ENCODE data around the gene DPP6.

Gene DPP6

DNA sequence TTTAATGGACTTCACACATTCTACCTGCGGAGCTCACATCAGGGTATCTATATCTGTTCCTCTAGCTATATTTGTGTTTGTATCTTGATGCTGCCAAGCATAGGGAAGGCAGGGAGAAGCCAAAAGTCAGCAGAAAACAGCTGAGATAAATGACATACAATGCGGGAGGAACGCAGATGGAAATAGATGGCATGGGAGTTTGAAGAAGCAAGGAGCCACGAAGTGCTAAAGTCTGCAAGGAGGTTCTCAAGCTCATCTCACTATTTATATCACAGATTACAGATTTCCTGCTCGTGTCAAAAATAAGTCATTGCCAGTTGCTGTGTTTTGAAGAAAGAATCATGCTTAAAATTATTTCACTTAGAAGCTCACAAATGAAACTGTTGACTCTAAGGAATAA, 180.5 kb downstream of the DPP6 start:
- no peak for DNase-seq (ENCODE audit: low spot score)

DNA sequence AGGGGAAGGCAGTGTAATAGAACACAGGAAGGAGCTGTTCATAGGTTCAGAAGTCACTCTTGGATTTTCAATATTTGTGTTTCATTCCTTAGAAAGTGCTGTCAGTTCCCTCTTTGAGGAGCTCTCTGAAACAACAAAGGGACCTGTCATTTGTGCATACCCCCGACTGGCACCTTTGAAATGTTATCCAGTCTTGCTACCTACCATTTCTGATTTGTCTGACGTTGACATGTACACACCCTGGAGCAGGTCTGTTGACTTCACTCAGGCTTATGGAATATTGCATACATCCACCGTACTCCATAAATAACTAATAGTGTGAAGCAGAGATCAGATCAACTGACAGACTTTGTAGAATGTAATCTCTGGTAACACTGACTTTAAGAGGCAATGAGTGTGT, 189.8 kb downstream of the DPP6 start:
- no peak for DNase-seq (ENCODE audit: low spot score)

- DNase-seq (ENCODE audit: low spot score), result no peak
Observed at GRCh38 chr7:154242709-154243108, 190.5 kb downstream of the DPP6 start.

- no peak for DNase-seq (ENCODE audit: low spot score)
Observed at GRCh38 chr7:154252046-154252445, 199.8 kb downstream of the DPP6 start.

- DNase-seq (ENCODE audit: low spot score), result no peak
Observed at GRCh38 chr7:154253810-154254209, 201.6 kb downstream of the DPP6 start.

GRCh38 chr7:154255324-154255723, 203.1 kb downstream of the DPP6 start:
- no peak for DNase-seq (ENCODE audit: low spot score)

GRCh38 chr7:154256150-154256549, 204.0 kb downstream of the DPP6 start:
- no peak for DNase-seq (ENCODE audit: low spot score)

- no peak for DNase-seq (ENCODE audit: low spot score)
Observed at GRCh38 chr7:154259396-154259795, 207.2 kb downstream of the DPP6 start.

DNA sequence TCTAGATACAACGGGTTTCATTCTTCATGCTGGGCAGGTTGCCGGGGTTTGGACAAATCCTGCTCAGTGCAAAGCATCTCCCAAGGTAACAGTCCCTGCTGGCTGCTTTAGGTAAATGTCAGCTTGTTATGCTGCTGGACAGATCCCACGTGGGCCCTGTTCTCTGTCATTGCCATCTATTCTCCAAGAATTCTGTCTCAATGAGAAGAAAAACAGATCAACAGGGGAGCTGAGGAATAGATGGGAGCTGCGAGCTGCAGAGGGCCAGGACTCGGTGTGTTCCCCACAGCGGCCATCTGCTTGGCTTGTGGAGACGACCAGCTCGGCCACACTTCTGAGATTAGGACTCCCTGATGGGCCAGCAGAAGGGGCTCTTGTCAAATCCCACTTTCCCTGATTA, 235.2 kb downstream of the DPP6 start:
- DNase-seq (ENCODE audit: low spot score), result no peak

DNA sequence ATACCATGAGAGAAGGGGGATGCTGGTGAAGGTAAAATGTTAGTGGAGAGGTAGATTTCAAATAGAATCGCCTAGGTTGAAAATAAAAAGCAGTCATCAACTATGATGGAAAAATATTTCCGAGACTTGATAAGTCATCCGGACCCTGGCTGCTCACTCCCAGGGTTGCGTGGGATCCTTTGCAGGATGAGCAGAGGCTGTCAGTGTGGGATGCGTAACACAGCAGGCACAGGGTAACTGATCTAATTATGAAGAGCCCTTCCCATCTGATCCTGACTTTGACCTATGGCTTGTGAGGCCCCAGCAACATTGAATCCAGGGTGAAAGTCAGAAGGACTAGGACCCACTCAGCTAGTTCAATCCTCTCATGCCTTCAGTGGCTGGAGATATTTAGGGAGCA, 236.9 kb downstream of the DPP6 start:
- no peak for DNase-seq (ENCODE audit: low spot score)

DNA sequence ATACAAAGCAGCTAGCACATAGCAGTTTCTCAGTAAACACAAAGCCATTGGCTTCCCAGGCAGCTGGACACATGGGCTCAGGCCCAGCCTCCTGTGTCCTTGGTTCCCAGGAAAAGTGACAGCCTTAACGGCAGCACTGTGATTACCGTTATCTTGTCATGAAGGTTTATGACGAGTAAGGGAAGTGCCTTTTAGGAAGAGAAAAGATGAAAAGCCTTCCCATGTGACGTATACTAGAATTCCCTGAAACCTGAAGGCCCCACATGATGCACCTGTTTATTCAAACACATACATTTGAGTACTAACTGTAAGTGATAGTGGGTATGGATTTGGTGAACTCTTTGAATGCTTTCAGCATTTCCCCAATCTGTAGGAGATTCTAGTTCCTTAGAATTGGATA, 244.2 kb downstream of the DPP6 start:
- no peak for DNase-seq (ENCODE audit: low spot score)

GRCh38 chr7:154299736-154300135, 247.5 kb downstream of the DPP6 start:
- no peak for DNase-seq (ENCODE audit: low spot score)

GRCh38 chr7:154302380-154302779, 250.2 kb downstream of the DPP6 start:
- DNase-seq (ENCODE audit: low spot score), result no peak

- no peak for DNase-seq (ENCODE audit: low spot score)
Observed at GRCh38 chr7:154304231-154304630, 252.0 kb downstream of the DPP6 start.

DNA sequence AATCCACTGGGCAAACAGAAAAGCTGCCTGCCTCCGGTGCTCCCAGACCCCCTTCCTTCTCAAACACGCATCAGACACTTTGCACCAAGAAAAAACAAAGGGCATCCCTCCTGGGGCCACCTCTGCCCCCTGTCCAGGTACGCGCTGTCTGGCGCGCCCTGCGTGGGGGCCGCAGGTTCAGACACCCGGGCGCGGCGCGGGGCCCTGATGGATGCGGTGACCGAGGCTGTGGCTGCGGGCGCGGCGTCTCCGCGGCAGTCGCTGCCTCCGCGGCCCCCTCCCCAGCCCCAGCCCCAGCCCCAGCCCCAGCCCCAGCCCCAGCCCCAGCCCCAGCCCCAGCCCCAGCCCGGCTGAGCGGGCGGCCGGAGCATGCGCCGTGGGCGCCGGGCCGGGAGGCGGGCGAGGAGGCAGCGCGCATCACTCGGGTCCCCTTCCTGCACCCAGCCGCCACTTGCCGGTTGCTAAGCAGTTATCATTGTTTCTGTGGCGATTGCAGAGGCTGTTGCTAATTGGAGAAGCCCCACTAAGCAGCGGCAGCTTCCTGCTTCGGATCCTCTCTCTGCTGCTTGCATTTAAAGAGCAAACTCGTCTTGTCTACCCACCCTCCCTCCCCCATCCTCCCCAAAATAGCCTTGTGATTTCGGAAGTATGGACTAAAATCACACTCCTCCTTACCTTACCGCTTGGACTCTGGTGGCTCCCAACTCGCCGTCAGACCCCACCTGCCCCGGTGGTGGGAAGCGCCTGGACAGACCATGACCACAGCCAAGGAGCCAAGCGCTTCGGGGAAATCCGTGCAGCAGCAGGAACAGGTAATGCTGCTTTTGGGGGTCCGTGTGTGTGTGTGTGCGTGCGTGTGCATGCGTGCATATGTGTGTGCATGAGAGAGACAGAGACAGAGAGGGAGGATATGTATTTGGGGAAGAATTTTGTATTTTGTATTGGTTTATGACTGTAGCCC, 252.8 kb downstream of the DPP6 start:
- DNase-seq (ENCODE audit: low spot score), result no peak

DNA sequence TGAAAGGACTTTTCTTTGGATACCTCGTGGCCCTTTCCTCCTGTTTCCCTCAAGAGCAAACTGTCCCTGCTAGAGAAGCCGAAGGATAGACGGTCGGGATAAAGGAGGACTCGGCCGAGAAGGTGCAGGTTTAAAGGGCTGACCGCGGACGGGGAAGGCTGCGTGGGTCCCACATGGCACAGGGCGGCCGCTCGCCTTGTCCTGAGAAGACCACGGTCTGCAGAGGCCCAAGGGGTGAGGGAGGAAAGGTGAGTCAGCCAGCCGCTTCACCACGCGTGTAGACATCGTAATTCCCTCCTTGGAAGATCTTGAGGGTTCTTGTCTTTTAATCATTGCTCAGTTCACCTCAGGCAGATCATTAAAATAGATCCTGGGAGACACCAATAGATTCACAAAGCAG, 253.8 kb downstream of the DPP6 start:
- no peak for DNase-seq (ENCODE audit: low spot score)

- no peak for DNase-seq (ENCODE audit: low spot score)
Observed at GRCh38 chr7:154308928-154309327, 256.7 kb downstream of the DPP6 start.

- no peak for DNase-seq (ENCODE audit: low spot score)
Observed at GRCh38 chr7:154310114-154310513, 257.9 kb downstream of the DPP6 start.

GRCh38 chr7:154324196-154324595, 272.0 kb downstream of the DPP6 start:
- DNase-seq (ENCODE audit: low spot score), result no peak

GRCh38 chr7:154326421-154326820, 274.2 kb downstream of the DPP6 start:
- DNase-seq (ENCODE audit: low spot score), result no peak

DNA sequence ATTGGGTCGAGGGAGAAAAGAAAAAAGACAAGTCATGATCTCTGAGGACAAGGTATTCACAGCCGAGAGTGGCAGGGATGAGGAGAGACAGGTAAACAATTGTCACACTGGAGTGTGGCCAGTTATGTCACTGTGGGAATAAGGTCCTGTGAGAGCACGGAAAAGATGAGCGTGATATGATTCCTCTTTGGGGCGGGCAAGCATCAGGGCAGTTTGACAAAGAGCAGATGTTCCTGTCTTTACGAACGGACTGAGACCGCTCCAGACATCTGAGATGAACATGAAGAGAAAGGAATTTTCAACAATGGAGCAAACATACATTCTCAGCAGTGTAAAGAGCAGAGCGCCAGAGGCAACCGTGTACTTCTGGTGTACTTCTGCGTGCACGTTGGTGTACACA, 278.1 kb downstream of the DPP6 start:
- DNase-seq (ENCODE audit: low spot score), result no peak

DNA sequence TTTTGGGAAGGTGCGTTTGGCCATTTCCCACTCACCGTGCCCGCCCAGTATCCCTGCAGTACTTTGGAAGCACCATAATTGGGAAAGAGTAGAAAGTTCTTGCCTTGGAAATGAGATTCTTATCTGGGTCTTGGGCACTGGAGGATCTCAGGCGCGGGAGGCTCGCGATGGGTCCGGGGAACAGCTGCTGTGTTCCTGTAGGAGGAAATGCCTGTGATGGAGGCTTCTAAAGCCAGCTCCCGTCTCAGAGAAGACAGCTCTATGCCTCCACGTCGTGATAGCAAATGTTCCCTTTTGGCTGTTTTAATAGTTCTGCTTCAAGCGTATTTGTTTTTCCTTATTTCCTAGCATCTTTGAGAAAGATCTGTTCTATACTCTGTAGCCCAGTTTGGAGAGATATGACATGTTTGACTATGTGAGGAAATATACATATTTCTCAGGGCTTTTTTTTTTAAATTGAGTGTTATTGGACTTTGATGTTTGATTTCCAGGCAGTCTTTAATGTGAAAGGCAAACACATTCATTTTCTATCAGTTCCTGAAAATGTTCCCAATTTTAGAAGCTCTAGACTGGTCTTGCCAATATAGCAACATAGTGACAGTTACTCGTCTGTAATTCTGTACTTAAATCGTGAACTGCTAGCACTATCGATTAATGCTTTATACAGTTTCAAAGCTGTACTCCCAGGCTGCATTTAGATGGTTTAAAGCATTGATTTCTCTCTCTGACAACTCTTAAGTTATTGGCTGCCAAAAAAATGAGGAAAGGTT, 280.8 kb downstream of the DPP6 start:
- DNase-seq (ENCODE audit: low spot score), result no peak

- no peak for DNase-seq (ENCODE audit: low spot score)
Observed at GRCh38 chr7:154336295-154336694, 284.1 kb downstream of the DPP6 start.

All from activated CD4-positive, alpha-beta T cell treated with anti-CD3 and anti-CD28 coated beads, Interleukin-2, Interleukin-4, amounts not matched to agents 100 ng/mL and 50 ng/mL, durations not matched to agents 16 hours and 8 hours (primary cell).